ENCODE results near the gene SLC24A3. TPM values are rescaled to one million over a fixed set of nuclear protein-coding genes. Genes with fewer than 3 reads are reported as not detected.

The SLC24A3 gene
- polyA plus RNA-seq, 4 donors, result 1.6 to 4.0 (median 3.8) TPM; not detected in 1

DNA sequence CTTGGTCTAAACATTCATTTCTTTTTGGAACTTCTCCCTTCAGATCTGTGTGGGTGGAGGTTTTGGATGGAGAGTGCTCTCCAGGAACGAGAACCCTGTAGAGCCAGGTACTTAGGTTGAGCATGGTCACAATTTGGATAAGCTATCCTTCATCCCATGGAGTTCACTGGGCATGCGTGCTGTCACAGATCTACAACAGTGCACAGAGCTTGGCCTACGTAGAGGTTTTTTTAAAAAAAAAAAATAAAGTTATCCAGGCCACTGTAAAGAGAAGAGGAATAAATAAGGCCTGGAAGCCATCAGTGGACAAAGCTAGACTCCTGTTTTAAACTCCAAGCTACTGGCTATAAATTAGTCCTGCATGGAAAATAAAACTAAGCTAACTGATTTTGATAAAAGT lies 165.6 kb downstream of the SLC24A3 start:
- Histone ChIP-seq H3K4me3 (ENCODE audit: low read depth in 1 of 3, low read length in 3 of 3) (no peak overlapping the region), H3K36me3 (ENCODE audit: control insufficient read depth in 3 of 3, insufficient read depth in 2 of 3, low read depth in 1 of 3, low read length in 3 of 3) (no peaks in the 10 kb centered on the region), H3K27ac (ENCODE audit: low read depth in 1 of 3, low read length in 2 of 3) (no peak overlapping the region), H3K9me3 (ENCODE audit: control insufficient read depth in 2 of 2, insufficient read depth in 1 of 2, low read depth in 1 of 2, low read length in 1 of 2) (no peaks in the 10 kb centered on the region), H3K4me1 (ENCODE audit: control insufficient read depth in 3 of 3, insufficient read depth in 2 of 3, low read depth in 1 of 3, low read length in 2 of 3) (no peaks in the 10 kb centered on the region), H3K27me3 (ENCODE audit: control insufficient read depth in 3 of 3, insufficient read depth in 3 of 3, low read length in 3 of 3) (no peaks in the 10 kb centered on the region)
- no peak for DNase-seq
- FAIRE-seq, result no peak
- 74 to 84% (median 80%) methylated on average over 3 of the region's 3 CpGs for WGBS, 3 donors

DNA sequence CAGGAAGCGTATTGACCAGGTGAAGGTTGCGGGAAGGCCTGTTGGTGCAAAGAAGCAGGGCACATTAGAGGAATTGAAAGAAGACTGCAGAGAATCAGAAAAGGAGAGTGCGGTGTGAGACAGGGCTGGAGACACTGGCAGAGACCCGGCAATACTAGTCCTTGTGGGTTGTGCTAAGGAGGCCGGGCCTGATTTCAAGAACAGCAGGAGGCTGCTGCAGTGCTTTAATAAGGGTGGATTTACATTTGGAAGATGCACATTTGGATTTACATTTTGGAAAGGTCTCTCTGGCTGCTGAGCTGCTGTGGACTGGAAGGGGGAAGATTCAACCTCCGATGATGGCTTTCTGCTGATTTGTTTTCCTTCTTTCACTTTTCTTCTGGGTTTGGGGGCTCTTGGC lies 167.8 kb downstream of the SLC24A3 start:
- DNase-seq (no peak), FAIRE-seq (no peak)
- Histone ChIP-seq H3K36me3 (ENCODE audit: control insufficient read depth in 3 of 3, insufficient read depth in 2 of 3, low read depth in 1 of 3, low read length in 3 of 3) (no peaks in the 10 kb centered on the region), H3K27ac (ENCODE audit: low read depth in 1 of 3, low read length in 2 of 3) (no peak overlapping the region), H3K4me3 (ENCODE audit: low read depth in 1 of 3, low read length in 3 of 3) (no peak overlapping the region), H3K4me1 (ENCODE audit: control insufficient read depth in 3 of 3, insufficient read depth in 2 of 3, low read depth in 1 of 3, low read length in 2 of 3) (no peaks in the 10 kb centered on the region), H3K9me3 (ENCODE audit: control insufficient read depth in 2 of 2, insufficient read depth in 1 of 2, low read depth in 1 of 2, low read length in 1 of 2) (no peaks in the 10 kb centered on the region), H3K27me3 (ENCODE audit: control insufficient read depth in 3 of 3, insufficient read depth in 3 of 3, low read length in 3 of 3) (no peaks in the 10 kb centered on the region)
- 85 to 89% (median 85%) methylated on average over 6 of the region's 6 CpGs for WGBS, 3 donors

DNA sequence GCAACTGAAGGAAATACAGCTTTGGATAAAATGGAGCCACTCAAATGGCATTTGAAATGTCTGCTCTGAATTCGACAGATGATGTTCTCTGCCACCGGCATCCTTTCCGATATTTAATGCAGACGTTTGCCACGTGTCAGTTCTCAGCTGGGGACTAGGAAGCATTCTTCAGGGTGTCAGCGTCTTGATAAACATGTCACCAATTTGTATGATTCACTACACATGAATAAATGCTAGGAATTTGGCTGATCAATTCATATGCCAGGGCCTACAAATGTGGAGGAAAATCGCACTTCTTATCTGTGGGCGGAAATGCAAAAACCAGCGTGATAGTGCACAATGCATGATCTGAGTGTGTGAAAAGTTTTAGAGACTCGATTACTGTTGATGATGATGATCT lies 169.5 kb downstream of the SLC24A3 start:
- H3K36me3 ChIP-seq (ENCODE audit: control insufficient read depth in 3 of 3, insufficient read depth in 2 of 3, low read depth in 1 of 3, low read length in 3 of 3), result no peaks in the 10 kb centered on the region

DNA sequence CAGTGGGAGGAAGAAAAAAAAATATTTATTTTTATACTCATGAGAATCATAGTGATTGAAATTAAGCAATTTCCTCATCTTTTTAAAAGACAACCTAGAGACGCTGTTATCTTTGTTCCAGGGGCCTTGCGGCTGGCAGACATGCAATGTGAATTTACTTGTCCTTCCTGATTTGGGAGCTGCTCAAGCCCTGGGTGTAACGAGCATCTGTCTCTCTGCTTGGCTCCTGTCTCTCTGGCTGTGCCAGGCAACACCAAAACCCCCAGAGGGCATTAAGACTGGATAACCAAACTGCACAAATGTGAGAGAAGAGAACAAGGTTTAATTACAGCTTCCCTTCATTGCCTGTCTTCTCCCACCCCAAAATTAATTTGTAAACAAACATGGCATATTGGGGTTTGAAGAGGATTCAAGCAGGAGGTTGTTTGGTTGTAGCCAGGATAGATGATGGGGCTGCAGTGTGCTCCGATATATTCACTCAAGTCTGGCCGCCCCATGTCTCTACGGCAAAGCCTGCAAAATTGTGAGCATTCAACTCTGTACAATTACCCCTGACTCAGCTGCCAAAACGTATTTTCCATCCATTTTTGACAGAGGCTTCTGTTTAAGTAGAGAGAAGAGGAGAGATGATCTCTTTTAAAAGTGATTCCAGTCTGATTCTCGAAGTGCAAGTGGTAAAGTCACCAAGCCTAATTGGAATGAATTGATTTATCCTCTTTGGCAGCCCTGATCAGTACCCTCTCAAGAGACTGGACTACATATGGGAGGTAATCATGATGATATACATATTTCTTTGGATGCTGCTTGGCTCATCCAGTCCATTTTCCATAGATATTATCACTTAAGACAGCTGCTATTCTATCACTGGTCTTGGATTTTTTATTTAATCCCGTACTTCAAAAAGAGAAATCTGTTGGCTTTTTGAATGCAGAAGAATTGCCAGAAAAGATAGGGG lies 170.2 kb downstream of the SLC24A3 start:
- Histone ChIP-seq H3K27ac (ENCODE audit: low read depth in 1 of 3, low read length in 2 of 3) (no peak overlapping the region), H3K27me3 (ENCODE audit: control insufficient read depth in 3 of 3, insufficient read depth in 3 of 3, low read length in 3 of 3) (no peaks in the 10 kb centered on the region), H3K9me3 (ENCODE audit: control insufficient read depth in 2 of 2, insufficient read depth in 1 of 2, low read depth in 1 of 2, low read length in 1 of 2) (no peaks in the 10 kb centered on the region), H3K4me1 (ENCODE audit: control insufficient read depth in 3 of 3, insufficient read depth in 2 of 3, low read depth in 1 of 3, low read length in 2 of 3) (no peaks in the 10 kb centered on the region), H3K4me3 (ENCODE audit: low read depth in 1 of 3, low read length in 3 of 3) (no peak overlapping the region), H3K36me3 (ENCODE audit: control insufficient read depth in 3 of 3, insufficient read depth in 2 of 3, low read depth in 1 of 3, low read length in 3 of 3) (no peaks in the 10 kb centered on the region)
- 65 to 66% (median 65%) methylated on average over 9 of the region's 9 CpGs for WGBS, 3 donors
- FAIRE-seq, result no peak
- no peak for DNase-seq

More for the DNA sequence above, 169.5 kb downstream of the SLC24A3 start:
- WGBS, 3 donors, result 75 to 80% (median 77%) methylated on average over 10 of the region's 10 CpGs
- H3K9me3 ChIP-seq (ENCODE audit: control insufficient read depth in 2 of 2, insufficient read depth in 1 of 2, low read depth in 1 of 2, low read length in 1 of 2), result no peaks in the 10 kb centered on the region
- H3K27me3 ChIP-seq (ENCODE audit: control insufficient read depth in 3 of 3, insufficient read depth in 3 of 3, low read length in 3 of 3), result no peaks in the 10 kb centered on the region
- FAIRE-seq, result no peak
- no peak for DNase-seq
- H3K27ac ChIP-seq (ENCODE audit: low read depth in 1 of 3, low read length in 2 of 3), result no peak overlapping the region
- no peaks in the 10 kb centered on the region for H3K4me1 ChIP-seq (ENCODE audit: control insufficient read depth in 3 of 3, insufficient read depth in 2 of 3, low read depth in 1 of 3, low read length in 2 of 3)
- H3K4me3 ChIP-seq (ENCODE audit: low read depth in 1 of 3, low read length in 3 of 3), result no peak overlapping the region

DNA sequence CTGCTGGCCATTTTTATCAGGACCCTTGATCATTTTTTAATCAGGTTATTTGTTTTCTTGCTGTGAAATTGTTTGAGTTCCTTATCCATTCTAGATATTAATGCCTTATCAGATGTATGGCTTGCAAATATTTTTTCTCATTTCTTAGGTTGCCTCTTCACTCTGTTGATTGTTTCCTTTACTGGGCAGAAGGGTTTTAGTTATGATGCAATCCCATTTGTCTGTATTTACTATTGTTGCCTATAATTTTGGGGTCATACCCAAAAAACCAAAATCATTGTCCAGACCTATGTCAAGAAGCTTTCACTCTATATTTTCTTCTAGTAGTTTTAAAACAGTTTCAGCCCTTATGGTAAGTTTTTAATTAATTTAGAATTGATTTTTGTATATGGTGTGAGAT lies 172.5 kb downstream of the SLC24A3 start:
- Histone ChIP-seq H3K27me3 (ENCODE audit: control insufficient read depth in 3 of 3, insufficient read depth in 3 of 3, low read length in 3 of 3) (no peaks in the 10 kb centered on the region), H3K27ac (ENCODE audit: low read depth in 1 of 3, low read length in 2 of 3) (no peak overlapping the region), H3K36me3 (ENCODE audit: control insufficient read depth in 3 of 3, insufficient read depth in 2 of 3, low read depth in 1 of 3, low read length in 3 of 3) (no peaks in the 10 kb centered on the region), H3K9me3 (ENCODE audit: control insufficient read depth in 2 of 2, insufficient read depth in 1 of 2, low read depth in 1 of 2, low read length in 1 of 2) (no peaks in the 10 kb centered on the region), H3K4me1 (ENCODE audit: control insufficient read depth in 3 of 3, insufficient read depth in 2 of 3, low read depth in 1 of 3, low read length in 2 of 3) (no peaks in the 10 kb centered on the region), H3K4me3 (ENCODE audit: low read depth in 1 of 3, low read length in 3 of 3) (no peak overlapping the region)
- no peak for DNase-seq
- no peak for FAIRE-seq

DNA sequence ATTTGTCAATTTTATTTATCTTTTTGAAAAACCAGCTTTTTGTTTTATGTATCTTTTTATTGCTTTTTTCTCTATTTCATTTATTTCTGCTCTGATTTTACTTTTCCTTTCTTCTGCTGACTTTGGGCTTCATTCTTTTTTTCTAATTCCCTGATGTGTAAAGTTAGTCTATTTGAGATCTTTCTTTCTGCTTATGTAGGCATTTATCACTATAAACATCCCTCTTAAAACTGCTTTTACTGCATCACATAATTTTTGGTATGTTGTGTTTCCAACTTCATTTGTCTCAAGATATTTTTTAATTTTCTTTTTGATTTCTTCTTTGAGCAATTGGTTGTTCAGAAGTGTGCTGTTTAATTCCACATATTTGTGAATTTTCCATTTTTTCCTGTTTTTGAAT lies 174.8 kb downstream of the SLC24A3 start:
- Histone ChIP-seq H3K9me3 (ENCODE audit: control insufficient read depth in 2 of 2, insufficient read depth in 1 of 2, low read depth in 1 of 2, low read length in 1 of 2) (peaks cover 0 to 9% of the 10 kb centered on the region in 2 donors), H3K27ac (ENCODE audit: low read depth in 1 of 3, low read length in 2 of 3) (no peak overlapping the region), H3K36me3 (ENCODE audit: control insufficient read depth in 3 of 3, insufficient read depth in 2 of 3, low read depth in 1 of 3, low read length in 3 of 3) (no peaks in the 10 kb centered on the region), H3K4me1 (ENCODE audit: control insufficient read depth in 3 of 3, insufficient read depth in 2 of 3, low read depth in 1 of 3, low read length in 2 of 3) (no peaks in the 10 kb centered on the region), H3K4me3 (ENCODE audit: low read depth in 1 of 3, low read length in 3 of 3) (no peak overlapping the region), H3K27me3 (ENCODE audit: control insufficient read depth in 3 of 3, insufficient read depth in 3 of 3, low read length in 3 of 3) (no peaks in the 10 kb centered on the region)
- FAIRE-seq (peak; percentile 55), DNase-seq (no peak)

DNA sequence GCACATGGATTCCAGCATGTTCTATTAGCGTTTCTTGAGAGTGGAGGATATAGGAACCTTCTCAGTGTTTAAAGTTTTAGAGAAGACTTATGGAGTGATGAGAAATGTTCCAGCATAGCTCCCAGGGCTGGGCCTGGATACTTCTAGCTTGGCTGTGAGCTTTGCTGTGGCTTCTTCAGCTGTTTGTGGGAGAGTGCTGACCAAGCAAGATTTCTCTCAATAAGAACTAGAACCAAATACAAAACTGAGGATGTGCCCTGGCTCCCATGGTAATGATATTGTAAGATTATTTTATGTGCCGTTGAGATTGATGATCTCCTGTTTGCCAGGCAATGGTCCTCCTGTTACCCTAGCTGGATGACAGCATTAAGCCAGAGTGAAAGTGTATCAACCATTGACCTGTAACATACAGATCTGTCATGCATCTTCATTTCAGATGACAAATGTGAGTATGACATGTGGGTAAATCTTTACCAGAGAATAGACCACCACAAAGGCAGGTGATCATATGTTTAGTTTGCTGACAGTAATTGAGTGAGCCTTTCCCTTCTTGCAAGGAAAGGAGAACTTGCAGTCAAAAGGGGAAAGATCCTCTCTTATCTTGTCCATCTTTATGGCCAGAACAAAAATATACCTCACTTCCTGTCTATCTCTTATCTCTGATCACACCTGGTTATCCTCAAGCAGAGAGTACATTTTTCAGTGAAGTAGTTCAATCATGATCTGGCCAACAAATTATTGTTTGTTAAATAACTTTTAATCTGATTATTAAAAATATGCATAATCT lies 180.1 kb downstream of the SLC24A3 start:
- FAIRE-seq (no peak), DNase-seq (no peak)
- Histone ChIP-seq H3K4me1 (ENCODE audit: control insufficient read depth in 3 of 3, insufficient read depth in 2 of 3, low read depth in 1 of 3, low read length in 2 of 3) (no peaks in the 10 kb centered on the region), H3K27ac (ENCODE audit: low read depth in 1 of 3, low read length in 2 of 3) (no peak overlapping the region), H3K36me3 (ENCODE audit: control insufficient read depth in 3 of 3, insufficient read depth in 2 of 3, low read depth in 1 of 3, low read length in 3 of 3) (no peaks in the 10 kb centered on the region), H3K27me3 (ENCODE audit: control insufficient read depth in 3 of 3, insufficient read depth in 3 of 3, low read length in 3 of 3) (no peaks in the 10 kb centered on the region), H3K4me3 (ENCODE audit: low read depth in 1 of 3, low read length in 3 of 3) (no peak overlapping the region), H3K9me3 (ENCODE audit: control insufficient read depth in 2 of 2, insufficient read depth in 1 of 2, low read depth in 1 of 2, low read length in 1 of 2) (peaks cover 0 to 9% of the 10 kb centered on the region in 2 donors)
- WGBS, 3 donors, result 82 to 88% (median 85%) methylated on average over 2 of the region's 2 CpGs

DNA sequence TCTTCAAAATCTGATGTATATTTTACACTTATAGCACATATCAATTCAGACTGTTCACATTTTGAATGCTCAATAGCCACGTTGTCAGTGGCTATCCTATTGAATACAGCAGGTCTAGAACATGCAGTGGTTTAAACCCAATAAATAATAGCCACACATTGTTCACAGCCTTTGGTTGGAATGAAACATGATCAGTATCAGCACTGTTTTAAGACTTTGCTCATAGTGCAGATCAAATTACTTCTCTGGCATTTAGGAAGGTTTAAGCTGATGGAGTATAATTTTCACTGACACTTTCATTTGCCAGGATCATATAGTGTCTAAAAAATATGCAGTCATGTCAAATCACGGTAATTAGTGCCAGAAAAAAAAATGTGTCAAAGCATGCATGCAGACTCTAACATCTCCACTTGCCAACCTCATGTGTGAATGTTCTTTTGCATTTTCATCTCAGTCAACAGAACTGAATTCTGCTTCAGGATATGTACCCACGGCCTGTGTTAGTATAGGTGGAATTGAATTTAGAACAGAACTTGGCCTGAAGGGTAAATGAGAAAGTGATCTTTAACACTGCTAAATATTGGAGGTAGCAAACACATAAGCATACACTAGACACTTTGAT lies 184.1 kb downstream of the SLC24A3 start:
- WGBS, 3 donors, result 54 to 71% (median 55%) methylated on average over 3 of the region's 3 CpGs
- no peak for DNase-seq
- Histone ChIP-seq H3K9me3 (ENCODE audit: control insufficient read depth in 2 of 2, insufficient read depth in 1 of 2, low read depth in 1 of 2, low read length in 1 of 2) (no peaks in the 10 kb centered on the region), H3K4me1 (ENCODE audit: control insufficient read depth in 3 of 3, insufficient read depth in 2 of 3, low read depth in 1 of 3, low read length in 2 of 3) (no peaks in the 10 kb centered on the region), H3K4me3 (ENCODE audit: low read depth in 1 of 3, low read length in 3 of 3) (no peak overlapping the region), H3K36me3 (ENCODE audit: control insufficient read depth in 3 of 3, insufficient read depth in 2 of 3, low read depth in 1 of 3, low read length in 3 of 3) (no peaks in the 10 kb centered on the region), H3K27ac (ENCODE audit: low read depth in 1 of 3, low read length in 2 of 3) (no peak overlapping the region), H3K27me3 (ENCODE audit: control insufficient read depth in 3 of 3, insufficient read depth in 3 of 3, low read length in 3 of 3) (no peaks in the 10 kb centered on the region)
- no peak for FAIRE-seq
